ENCODE data around the gene RAB14.
"Not testable (repeated sequence)": the region's sequence is repeated elsewhere in the genome, so short reads cannot be mapped to it uniquely, and the experiment has no call there.

The RAB14 gene

DNA sequence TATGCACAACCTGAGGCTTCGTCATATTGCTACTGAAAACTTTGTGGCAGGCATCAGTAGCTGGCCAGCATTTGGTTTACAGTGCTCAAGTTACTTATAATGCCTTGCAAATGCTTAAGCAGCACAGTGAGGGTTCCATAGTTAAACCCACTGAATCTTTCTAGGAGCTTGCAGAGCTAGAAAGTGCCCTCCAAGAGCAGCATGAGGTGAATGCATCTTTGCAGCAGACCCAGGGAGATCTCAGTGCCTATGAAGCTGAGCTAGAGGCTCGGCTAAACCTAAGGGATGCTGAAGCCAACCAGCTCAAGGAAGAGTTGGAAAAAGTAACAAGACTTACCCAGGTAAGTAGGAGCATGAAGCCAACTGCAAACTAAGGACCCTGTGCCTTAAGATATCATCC, 66.0 kb downstream of the RAB14 start:
- TF ChIP-seq, protein P1, sequence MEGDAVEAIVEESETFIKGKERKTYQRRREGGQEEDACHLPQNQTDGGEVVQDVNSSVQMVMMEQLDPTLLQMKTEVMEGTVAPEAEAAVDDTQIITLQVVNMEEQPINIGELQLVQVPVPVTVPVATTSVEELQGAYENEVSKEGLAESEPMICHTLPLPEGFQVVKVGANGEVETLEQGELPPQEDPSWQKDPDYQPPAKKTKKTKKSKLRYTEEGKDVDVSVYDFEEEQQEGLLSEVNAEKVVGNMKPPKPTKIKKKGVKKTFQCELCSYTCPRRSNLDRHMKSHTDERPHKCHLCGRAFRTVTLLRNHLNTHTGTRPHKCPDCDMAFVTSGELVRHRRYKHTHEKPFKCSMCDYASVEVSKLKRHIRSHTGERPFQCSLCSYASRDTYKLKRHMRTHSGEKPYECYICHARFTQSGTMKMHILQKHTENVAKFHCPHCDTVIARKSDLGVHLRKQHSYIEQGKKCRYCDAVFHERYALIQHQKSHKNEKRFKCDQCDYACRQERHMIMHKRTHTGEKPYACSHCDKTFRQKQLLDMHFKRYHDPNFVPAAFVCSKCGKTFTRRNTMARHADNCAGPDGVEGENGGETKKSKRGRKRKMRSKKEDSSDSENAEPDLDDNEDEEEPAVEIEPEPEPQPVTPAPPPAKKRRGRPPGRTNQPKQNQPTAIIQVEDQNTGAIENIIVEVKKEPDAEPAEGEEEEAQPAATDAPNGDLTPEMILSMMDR (IDR thresholded peaks at IDR 0.05) = no peak
- no peak overlapping the region for H3K27ac Mint-ChIP-seq
- H3K4me3 Mint-ChIP-seq = no peak overlapping the region
- peaks cover 5% of the 10 kb centered on the region for H3K4me1 Mint-ChIP-seq
- H3K9me3 Mint-ChIP-seq = peaks cover under 1% of the 10 kb centered on the region
- DNase-seq = no peak
- H3K27me3 Mint-ChIP-seq (ENCODE audit: low read depth, poor library complexity) = no peaks in the 10 kb centered on the region
- peaks cover 46% of the 10 kb centered on the region for H3K36me3 Mint-ChIP-seq (ENCODE audit: low read depth)

- Mint-ChIP-seq H3K27me3 (ENCODE audit: low read depth, poor library complexity) (no peaks in the 10 kb centered on the region), H3K36me3 (ENCODE audit: low read depth) (peaks cover 58% of the 10 kb centered on the region), H3K4me1 (peaks cover 5% of the 10 kb centered on the region), H3K27ac (no peak overlapping the region), H3K9me3 (peaks cover 20% of the 10 kb centered on the region), H3K4me3 (no peak overlapping the region)
- TF ChIP-seq, protein P1 (IDR thresholded peaks at IDR 0.05) = no peak
- DNase-seq = peak; percentile 27
Measured at GRCh38 chr9:121133104-121133816, 68.4 kb downstream of the RAB14 start.

GRCh38 chr9:121129384-121129783, 72.3 kb downstream of the RAB14 start:
- not testable (repeated sequence) for DNase-seq; H3K4me3 Mint-ChIP-seq; H3K27me3 Mint-ChIP-seq (ENCODE audit: low read depth, poor library complexity); H3K27ac Mint-ChIP-seq; H3K4me1 Mint-ChIP-seq
- H3K9me3 Mint-ChIP-seq = peaks cover 31% of the 10 kb centered on the region
- peaks cover 72% of the 10 kb centered on the region for H3K36me3 Mint-ChIP-seq (ENCODE audit: low read depth)
